ENCODE measurements around the gene PRR15.

- TF ChIP-seq CSDC2 (CRISPR knock-in tag; IDR thresholded peaks at IDR 0.05) (no peak), PATZ1 (CRISPR knock-in tag; IDR thresholded peaks at IDR 0.05; ENCODE audit: borderline replicate concordance) (no peak), ARNTL (CRISPR knock-in tag; IDR thresholded peaks at IDR 0.05; ENCODE audit: borderline replicate concordance, low read depth) (no peak), GLIS3 (CRISPR knock-in tag; IDR thresholded peaks at IDR 0.05) (no peak), ZC3H10 (CRISPR knock-in tag; IDR thresholded peaks at IDR 0.05) (no peak), TSHZ2 (CRISPR knock-in tag; IDR thresholded peaks at IDR 0.05) (no peak), ZNF565 (CRISPR knock-in tag; conservative IDR thresholded peaks at IDR 0.05; ENCODE audit: low read depth) (no peak), ESRRG (CRISPR knock-in tag; IDR thresholded peaks at IDR 0.05) (no peak), TCF4 (CRISPR knock-in tag; IDR thresholded peaks at IDR 0.05; ENCODE audit: borderline replicate concordance) (no peak), RARB (CRISPR knock-in tag; IDR thresholded peaks at IDR 0.05) (no peak), CSRNP3 (CRISPR knock-in tag; IDR thresholded peaks at IDR 0.05) (no peak), ZNF8 (CRISPR knock-in tag; IDR thresholded peaks at IDR 0.05) (no peak)
Measured at GRCh38 chr7:29563590-29564495, at the start of gene PRR15.

Measured in SK-N-SH treated with all-trans-retinoic acid at 6 μM for 48 hours (cell line).